ES-I3 (cell line): Measurements from ENCODE around the gene MTERF1.
"Not testable (repeated sequence)": the region's sequence is repeated elsewhere in the genome, so short reads cannot be mapped to it uniquely, and the experiment has no call there.

Experiments used
- H3K36me3 ChIP-seq: 2 replicates; pipeline ENCODE4 v1.6.1; 2013; ENCODE audit warnings: mild to moderate bottlenecking, low read length, control low read depth, moderate library complexity; ENCODE audit not compliant: insufficient read depth
- H3K4me1 ChIP-seq: 2 replicates; pipeline ENCODE4 v1.6.1; 2013; ENCODE audit warnings: mild to moderate bottlenecking, control low read depth, low read length; ENCODE audit not compliant: insufficient read depth
- H3K9ac ChIP-seq: 2 replicates; pipeline ENCODE4 v1.6.1; 2013; ENCODE audit warnings: low read depth, mild to moderate bottlenecking, low read length, moderate library complexity
- H3K9me3 ChIP-seq: 2 replicates; pipeline ENCODE4 v1.6.1; 2013; ENCODE audit warnings: mild to moderate bottlenecking, low read length, moderate library complexity; ENCODE audit not compliant: control insufficient read depth, insufficient read depth

Gene MTERF1

DNA sequence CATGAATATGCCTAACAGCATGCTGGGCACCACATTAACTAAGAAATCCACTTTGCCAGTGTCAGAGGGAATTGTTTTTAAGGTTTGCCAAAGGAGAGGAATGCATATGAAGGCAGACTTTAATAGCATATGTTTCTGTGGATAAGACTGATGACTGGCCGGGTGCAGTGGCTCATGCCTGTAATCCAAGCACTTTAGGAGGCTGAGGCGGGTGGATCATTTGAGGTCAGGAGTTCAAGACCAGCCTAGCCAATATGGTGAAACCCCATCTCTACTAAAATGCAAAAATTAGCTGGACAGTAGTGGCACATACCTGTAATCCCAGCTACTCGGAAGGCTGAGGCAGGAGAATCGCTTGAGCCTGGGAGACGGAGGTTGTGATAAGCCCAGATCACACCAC is 13.2 kb upstream of the MTERF1 start:
- not testable (repeated sequence) for H3K9ac ChIP-seq, H3K4me1 ChIP-seq, H3K36me3 ChIP-seq
- H3K9me3 ChIP-seq: peaks cover 12% of the 10 kb centered on the region

DNA sequence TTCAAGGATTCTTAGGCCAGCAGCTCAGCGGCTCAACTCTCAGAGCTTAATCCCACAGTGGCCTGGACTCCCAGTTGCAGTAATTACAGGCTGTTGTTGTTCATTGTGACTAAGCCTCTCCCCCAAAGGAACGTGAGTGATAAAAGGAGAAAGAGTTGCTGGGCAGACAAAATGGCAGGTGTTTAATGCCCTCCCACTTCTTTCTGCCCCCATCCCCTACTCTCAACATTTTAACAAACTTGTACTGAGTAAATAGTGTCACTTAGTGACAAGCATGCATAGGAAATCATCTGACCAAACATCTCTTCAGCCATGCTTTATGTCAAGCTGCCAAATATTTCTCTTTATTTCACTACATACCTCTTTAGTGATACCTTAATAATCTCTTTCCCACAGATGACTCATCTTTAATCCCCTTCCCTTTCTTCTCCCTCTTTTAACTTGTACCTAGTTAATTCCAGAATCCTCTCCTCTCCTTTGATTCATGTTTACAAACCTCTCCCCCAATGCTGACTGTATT is 12.4 kb upstream of the MTERF1 start:
- no peaks in the 10 kb centered on the region for H3K36me3 ChIP-seq
- H3K9ac ChIP-seq: no peak overlapping the region
- H3K4me1 ChIP-seq: no peaks in the 10 kb centered on the region
- peaks cover 12% of the 10 kb centered on the region for H3K9me3 ChIP-seq

DNA sequence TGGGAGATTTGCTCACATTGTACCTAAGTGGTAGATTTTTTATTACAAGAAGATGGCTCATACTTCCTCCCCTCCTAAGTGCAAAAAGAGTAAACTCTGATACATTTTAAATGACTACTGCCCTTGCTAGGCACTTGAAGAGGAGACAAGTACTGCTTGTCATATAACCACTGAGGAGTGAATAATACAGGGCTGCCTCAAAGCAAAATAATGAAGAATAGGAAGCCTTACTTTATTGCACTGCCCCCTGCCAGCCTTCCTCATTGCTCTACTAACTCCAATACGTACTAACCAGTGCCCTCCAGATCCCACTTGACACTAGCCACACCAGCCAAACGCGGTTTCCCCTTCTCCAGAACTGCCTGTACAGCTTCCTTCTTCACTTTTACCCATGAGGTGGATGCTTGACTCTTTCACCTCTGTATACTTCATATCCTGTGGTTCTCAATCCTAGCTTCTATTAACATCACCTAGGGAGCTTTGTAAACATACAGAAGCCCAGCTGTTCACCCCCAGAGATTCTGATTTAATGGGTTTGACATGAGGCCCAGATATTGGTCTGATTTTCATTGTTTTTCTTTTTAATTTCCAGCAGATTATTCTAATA is 11.7 kb upstream of the MTERF1 start:
- Histone ChIP-seq H3K9ac (no peak overlapping the region), H3K36me3 (no peaks in the 10 kb centered on the region), H3K9me3 (peaks cover 12% of the 10 kb centered on the region), H3K4me1 (no peaks in the 10 kb centered on the region)

DNA sequence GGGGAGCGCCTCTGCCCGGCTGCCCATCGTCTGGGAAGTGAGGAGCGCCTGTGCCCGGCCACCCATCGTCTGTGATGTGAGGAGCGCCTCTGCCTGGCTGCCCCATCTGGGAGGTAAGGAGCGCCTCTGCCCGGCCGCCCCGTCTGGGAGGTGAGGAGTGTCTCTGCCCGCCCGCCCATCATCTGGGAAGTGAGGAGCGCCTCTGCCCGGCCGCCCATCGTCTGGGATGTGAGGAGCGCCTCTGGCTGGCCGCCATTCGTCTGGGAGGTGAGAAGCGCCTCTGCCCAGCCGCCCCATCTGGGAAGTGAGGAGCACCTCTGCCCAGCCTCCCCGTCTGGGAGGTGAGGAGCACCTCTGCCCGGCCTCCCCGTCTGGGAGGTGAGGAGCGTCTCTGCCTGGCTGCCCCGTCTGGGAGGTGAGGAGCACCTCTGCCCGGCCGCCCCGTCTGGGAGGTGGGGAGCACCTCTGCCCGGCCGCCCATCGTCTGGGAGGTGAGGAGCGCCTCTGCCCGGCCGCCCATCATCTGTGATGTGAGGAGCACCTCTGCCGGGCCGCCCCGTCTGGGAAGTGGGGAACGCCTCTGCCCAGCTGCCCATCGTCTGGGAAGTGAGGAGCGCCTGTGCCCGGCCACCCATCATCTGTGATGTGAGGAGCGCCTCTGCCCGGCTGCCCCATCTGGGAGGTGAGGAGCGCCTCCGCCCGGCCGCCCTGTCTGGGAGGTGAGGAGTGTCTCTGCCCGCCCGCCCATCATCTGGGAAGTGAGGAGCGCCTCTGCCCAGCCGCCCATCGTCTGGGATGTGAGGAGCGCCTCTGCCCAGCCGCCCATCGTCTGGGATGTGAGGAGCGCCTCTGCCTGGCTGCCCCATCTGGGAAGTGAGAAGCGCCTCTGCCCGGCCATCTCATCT is 8.0 kb upstream of the MTERF1 start:
- H3K4me1 ChIP-seq, H3K36me3 ChIP-seq, H3K9ac ChIP-seq: not testable (repeated sequence)
- peaks cover 15% of the 10 kb centered on the region for H3K9me3 ChIP-seq

DNA sequence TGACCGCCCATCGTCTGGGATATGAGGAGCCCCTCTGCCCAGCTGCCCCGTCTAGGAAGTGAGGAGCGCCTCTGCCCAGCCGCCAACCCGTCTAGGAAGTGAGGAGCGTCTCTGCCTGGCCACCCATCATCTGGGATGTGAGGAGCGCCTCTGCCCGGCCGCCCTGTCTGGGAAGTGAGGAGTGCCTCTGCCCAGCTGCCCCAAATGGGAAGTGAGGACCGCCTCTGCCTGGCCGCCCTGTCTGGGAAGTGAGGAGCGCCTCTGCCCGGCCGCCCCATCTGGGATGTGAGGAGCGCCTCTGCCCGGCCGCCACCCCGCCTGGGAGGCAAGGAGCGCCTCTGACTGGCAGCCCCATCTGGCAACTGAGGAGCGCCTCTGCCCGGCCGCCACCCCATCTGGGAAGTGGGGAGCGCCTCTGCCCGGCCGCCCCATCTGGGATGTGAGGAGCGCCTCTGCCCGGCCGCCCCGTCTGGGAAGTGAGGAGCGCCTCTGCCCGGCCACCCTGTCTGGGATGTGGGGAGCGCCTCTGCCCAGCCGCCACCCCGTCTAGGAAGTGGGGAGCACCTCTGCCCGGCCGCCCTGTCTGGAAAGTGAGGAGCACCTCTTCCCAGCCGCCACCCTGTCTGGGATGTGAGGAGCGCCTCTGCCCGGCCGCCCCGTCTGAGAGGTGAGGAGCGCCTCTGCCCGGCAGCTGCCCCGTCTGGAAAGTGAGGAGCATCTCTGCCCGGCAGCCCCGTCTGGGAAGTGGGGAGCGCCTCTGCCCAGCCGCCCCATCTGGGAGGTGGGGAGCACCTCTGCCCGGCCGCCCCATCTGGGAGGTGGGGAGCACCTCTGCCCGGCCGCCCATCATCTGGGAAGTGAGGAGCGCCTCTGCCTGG is 7.1 kb upstream of the MTERF1 start:
- H3K9me3 ChIP-seq: peaks cover 15% of the 10 kb centered on the region
- not testable (repeated sequence) for H3K9ac ChIP-seq, H3K4me1 ChIP-seq, H3K36me3 ChIP-seq

DNA sequence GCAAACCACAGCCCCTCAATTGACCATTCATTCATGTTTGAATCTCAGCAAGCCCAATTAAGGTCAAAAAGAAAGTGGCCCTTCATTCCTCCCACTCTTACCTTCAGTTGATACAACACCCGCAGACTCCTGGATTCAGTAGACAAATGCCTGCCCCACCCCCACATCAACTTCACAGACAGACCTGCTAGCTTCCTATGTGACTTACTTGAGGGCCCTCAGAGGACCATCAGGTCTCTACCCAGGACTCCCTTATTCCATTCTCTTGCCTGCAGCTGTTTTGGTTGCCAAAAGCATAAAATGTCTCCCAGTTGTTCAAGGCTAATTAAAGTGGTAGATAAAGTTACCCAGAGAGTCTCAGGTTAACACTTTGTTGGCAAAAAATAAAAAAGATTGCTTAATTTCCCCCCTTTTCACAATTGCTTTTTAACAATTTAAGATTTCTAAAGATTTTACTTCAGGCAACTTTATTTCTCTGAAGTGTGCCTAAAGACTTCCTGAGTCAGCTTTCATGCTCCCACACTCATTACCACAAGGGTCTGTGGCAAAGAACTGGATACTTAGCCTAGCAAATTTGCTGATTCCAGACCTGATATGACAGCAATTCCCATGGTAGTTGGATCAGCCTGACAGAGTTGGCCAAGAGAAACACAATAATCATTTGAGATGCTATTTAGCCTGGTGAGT is 3.3 kb upstream of the MTERF1 start:
- Histone ChIP-seq H3K4me1 (no peaks in the 10 kb centered on the region), H3K36me3 (no peaks in the 10 kb centered on the region), H3K9ac (no peak overlapping the region), H3K9me3 (peaks cover 3% of the 10 kb centered on the region; the same call in 1 of the 2 replicates)

DNA sequence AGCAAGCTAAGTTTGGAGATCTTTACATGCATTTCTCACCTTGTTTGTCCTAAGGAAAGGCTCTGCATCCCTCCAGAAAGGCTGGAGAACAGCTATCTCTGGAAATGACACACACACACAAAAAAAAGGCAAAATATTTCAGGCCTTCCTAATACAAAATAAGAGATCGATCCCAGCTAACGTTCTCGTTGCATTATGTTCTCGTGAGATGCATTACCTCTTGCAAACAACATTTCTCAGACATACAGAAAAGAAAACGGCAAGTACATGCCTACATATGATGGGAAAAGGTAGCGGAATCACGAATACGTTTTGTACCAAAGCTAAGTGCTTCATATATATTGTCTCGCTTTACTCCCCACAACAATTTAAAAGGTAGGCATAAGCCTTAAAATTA is 488 bp downstream of the MTERF1 start:
- Histone ChIP-seq H3K9me3 (no peaks in the 10 kb centered on the region), H3K36me3 (no peaks in the 10 kb centered on the region), H3K9ac (peak overlapping the region; percentile 90), H3K4me1 (no peaks in the 10 kb centered on the region)

DNA sequence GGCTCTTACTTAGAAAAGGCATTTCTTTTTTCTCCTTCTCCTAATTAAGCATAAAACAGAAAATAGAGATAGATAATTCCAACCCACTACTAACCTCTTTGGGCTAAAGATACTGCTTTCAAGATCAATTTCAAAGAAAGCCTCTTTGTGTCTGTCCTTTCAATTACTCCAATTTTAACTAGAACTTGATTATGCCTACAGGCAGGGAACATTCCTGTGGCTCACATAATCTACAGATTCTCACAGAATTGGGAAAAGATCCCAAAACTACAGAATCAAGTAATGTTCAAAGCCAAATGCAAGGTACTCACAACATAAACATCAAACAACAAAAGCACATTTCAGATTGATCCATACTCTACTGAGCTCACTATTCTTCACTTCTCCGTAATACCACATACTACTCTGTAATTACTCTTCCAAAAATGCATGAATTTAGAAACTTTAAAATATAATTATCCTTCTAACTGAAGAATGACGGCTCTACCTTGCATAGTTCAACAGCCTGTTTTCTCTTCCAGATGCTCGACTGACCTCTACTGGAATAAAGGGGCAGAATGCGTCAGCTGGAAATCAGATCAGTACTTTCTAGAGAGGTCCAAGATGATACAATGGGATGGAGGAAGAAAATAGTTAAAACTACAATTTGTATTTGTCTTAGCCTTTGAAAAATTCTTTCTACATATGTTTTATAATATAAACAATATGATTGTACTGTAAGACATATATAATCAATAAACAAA is 3.9 kb downstream of the MTERF1 start:
- Histone ChIP-seq H3K9me3 (no peaks in the 10 kb centered on the region), H3K9ac (no peak overlapping the region), H3K4me1 (no peaks in the 10 kb centered on the region), H3K36me3 (no peaks in the 10 kb centered on the region)

DNA sequence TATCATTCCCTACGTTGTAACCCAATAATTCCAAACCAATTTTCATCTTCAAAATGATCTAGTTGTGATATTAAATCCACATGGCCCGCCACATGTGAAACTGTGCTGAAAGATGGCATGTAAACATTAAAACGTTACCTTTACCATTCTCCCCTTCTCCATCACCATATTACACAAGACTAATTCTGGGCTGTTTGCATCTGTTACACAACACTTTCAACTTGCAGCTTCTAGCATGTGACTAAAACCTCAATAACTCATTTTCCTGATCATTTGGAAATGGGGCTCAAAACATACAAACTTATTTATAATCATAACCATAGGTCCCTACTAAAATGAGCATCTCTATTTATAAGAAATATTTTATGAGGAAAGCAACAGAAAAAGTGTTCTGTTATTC is 4.7 kb downstream of the MTERF1 start:
- no peaks in the 10 kb centered on the region for H3K36me3 ChIP-seq
- no peak overlapping the region for H3K9ac ChIP-seq
- H3K4me1 ChIP-seq: no peaks in the 10 kb centered on the region
- no peaks in the 10 kb centered on the region for H3K9me3 ChIP-seq

DNA sequence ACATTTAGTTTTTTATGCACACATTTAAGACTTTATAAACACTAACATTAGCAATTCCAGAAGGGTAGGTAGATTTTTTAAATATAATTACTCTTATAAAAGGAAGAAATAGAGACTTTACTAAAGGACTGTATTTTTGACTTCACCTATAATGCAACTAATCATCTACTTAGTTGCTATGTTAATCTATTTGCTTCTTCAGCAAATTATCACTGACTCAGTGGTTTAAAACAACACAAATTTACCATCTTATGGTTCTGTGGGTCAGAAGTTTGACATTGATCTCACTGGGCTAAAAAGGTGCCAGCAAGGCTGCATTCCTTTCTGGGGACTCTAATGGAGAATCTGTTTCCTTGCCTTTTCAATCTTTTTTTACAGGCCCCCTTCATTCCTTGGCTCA is 7.6 kb downstream of the MTERF1 start:
- no peaks in the 10 kb centered on the region for H3K4me1 ChIP-seq
- no peaks in the 10 kb centered on the region for H3K36me3 ChIP-seq
- no peaks in the 10 kb centered on the region for H3K9me3 ChIP-seq
- H3K9ac ChIP-seq: no peak overlapping the region

DNA sequence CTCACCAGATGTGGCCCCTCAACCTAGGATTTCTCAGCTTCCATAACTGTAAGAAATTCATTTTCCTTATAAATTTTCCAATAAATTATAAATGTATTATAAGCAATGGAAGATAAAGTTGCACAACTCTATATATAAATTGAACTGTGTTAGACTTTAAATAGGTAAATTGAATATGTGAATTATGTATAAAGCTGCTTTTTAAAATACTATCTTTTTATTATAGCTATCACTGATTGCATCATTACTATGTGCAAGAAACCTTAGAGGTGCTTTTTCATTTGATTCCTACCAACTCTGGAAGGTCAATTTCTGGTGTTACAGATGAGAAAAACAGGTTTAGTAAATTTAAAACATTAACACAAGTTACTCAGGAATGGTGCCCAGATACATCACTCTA is 8.4 kb downstream of the MTERF1 start:
- Histone ChIP-seq H3K9me3 (no peaks in the 10 kb centered on the region), H3K4me1 (no peaks in the 10 kb centered on the region), H3K9ac (no peak overlapping the region), H3K36me3 (no peaks in the 10 kb centered on the region)

DNA sequence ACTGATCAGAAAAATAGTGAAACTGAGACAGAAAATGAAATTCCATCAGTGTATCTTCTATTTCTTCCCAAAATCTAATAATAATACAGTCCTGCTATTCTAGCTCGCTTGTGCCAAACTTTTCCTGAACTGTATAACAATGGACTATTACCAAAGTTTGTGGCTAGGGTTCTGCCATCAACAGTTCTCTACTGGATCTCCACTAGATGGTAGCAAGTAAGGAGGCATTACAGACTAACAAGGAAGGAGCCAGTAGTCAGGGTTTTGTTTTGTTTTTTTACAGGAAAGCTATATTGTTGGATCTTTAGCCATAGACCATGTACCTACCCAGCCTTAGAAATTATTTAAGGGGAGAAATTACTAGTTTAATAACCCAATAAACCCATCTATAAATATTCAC is 10.8 kb downstream of the MTERF1 start:
- Histone ChIP-seq H3K9me3 (no peaks in the 10 kb centered on the region), H3K36me3 (no peaks in the 10 kb centered on the region), H3K4me1 (no peaks in the 10 kb centered on the region), H3K9ac (no peak overlapping the region)

DNA sequence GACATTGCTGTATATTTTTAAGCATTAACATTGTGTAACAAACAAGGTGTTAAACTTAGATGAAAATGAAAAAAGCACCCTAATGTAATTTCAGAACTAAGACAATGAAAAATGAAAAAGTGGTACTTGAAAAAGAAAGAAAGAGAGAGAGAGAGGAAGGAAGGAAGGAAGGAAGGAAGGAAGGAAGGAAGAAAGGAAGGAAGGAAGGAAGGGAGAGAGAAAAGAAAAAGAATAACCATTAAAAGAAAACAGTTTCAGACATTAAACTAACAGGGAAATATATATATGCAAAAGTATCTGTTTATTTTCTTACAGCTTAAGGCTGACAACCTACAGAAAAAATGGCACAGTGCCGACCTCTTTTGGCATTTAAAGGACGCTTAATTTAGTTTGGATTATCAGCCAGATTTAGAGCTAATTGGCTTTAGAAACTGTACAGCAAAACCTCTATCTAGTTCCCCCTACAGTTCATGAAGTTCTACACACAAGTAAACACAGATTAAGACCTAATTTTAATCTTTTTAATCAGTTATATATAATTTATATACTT is 13.8 kb downstream of the MTERF1 start:
- Histone ChIP-seq H3K4me1 (no peaks in the 10 kb centered on the region), H3K9ac (no peak overlapping the region), H3K9me3 (no peaks in the 10 kb centered on the region)

More for the DNA sequence above, 13.8 kb downstream of the MTERF1 start:
- no peaks in the 10 kb centered on the region for H3K36me3 ChIP-seq
